PC-3 (cell line): Measurements from ENCODE around the gene KIF17. TPM values are rescaled to one million over a fixed set of nuclear protein-coding genes. Genes with fewer than 3 reads are reported as not detected.
A peak's percentile ranks its signal among the peaks of the same experiment; 100 is the strongest.

Experiments
- ATAC-seq: fragments of 200-7000 bp; cut with Tn5 transposase; 2 replicates; pipeline ENCODE4 v1.9.1; 2020; ENCODE audit warnings: mild to moderate bottlenecking, moderate library complexity
- BruUV-seq: library from RNA; stranded (reverse); fragments of 400-500 nt; replicated peaks from 2 replicates; lab custom pipeline; 2021; lab: Mats Ljungman, UMichigan
- CTCF ChIA-PET: fragments of 300-600 bp; sonication (Branson Sonifier 250); formaldehyde crosslinking; loops from one replicate; lab custom pipeline; 2022; ENCODE audit warnings: antibody characterized with exemption; lab: Charles Lee
- POLR2A ChIA-PET: fragments of 300-600 bp; sonication (Branson Sonifier 250); formaldehyde crosslinking; loops from one replicate; lab custom pipeline; 2022; ENCODE audit warnings: antibody characterized with exemption; ENCODE audit not compliant: unreplicated experiment; lab: Charles Lee
- DNase-seq: peaks from one replicate; pipeline ENCODE4 v3.0.0-alpha.2; 2015
- H2AFZ ChIP-seq: fragments of 300-600 bp; sonication (generic); 2 replicates; pipeline ENCODE4 v1.6.0; 2016; ENCODE audit warnings: antibody characterized with exemption, low read length
- H3F3A ChIP-seq: fragments of 300-600 bp; sonication (generic); one replicate; pipeline ENCODE4 v1.6.0; 2017; ENCODE audit warnings: antibody characterized with exemption, low read length, control low read depth, mild to moderate bottlenecking; ENCODE audit not compliant: unreplicated experiment
- H3K27ac ChIP-seq: fragments of 300-600 bp; sonication (generic); 2 replicates; pipeline ENCODE4 v1.5.1; 2016; ENCODE audit warnings: mild to moderate bottlenecking, low read length
- H3K27me3 ChIP-seq: fragments of 300-600 bp; sonication (generic); 2 replicates; pipeline ENCODE4 v1.6.1; 2016; ENCODE audit warnings: low read length, mixed read lengths
- H3K36me3 ChIP-seq: fragments of 300-600 bp; sonication (generic); 2 replicates; pipeline ENCODE4 v1.6.1; 2016; ENCODE audit warnings: low read depth, mixed run types, low read length, mixed read lengths
- H3K4me1 ChIP-seq: fragments of 300-600 bp; sonication (generic); 2 replicates; pipeline ENCODE4 v1.5.1; 2016; ENCODE audit warnings: low read length; ENCODE audit not compliant: insufficient read depth
- H3K4me2 ChIP-seq: fragments of 300-600 bp; sonication (generic); 2 replicates; pipeline ENCODE4 v1.6.0; 2016; ENCODE audit warnings: low read length
- H3K4me3 ChIP-seq: fragments of 300-600 bp; sonication (generic); 2 replicates; pipeline ENCODE4 v1.5.1; 2016; ENCODE audit warnings: mild to moderate bottlenecking, low read length, mixed read lengths
- H3K79me2 ChIP-seq: fragments of 300-600 bp; sonication (generic); 2 replicates; pipeline ENCODE4 v1.6.1; 2017; ENCODE audit warnings: low read length, mixed read lengths
- H3K9ac ChIP-seq: fragments of 300-600 bp; sonication (generic); 2 replicates; pipeline ENCODE4 v1.6.0; 2016; ENCODE audit warnings: mild to moderate bottlenecking, low read length
- H3K9me2 ChIP-seq: fragments of 300-600 bp; sonication (generic); replicated peaks from 2 replicates; pipeline ENCODE4 v1.6.1; 2016; ENCODE audit warnings: mixed run types, low read length, mixed read lengths
- H3K9me3 ChIP-seq: fragments of 300-600 bp; sonication (generic); 2 replicates; pipeline ENCODE4 v1.6.1; 2016; ENCODE audit warnings: low read length, mixed read lengths
- H4K20me1 ChIP-seq: fragments of 300-600 bp; sonication (generic); 2 replicates; pipeline ENCODE4 v1.6.1; 2016; ENCODE audit warnings: low read length, mixed read lengths
- CTCF ChIP-seq: fragments of 300-600 bp; sonication (generic); conservative IDR thresholded peaks from 2 replicates; pipeline ENCODE4 v1.5.1; 2017; ENCODE audit warnings: antibody characterized with exemption, low read depth, mild to moderate bottlenecking, low read length
- EZH2 ChIP-seq: fragments of 300-600 bp; sonication (generic); IDR thresholded peaks from one replicate; pipeline ENCODE4 v1.6.1; 2017; ENCODE audit warnings: antibody characterized with exemption, mild to moderate bottlenecking, low read length; ENCODE audit not compliant: unreplicated experiment
- EZH2phosphoT487 ChIP-seq: fragments of 300-600 bp; sonication (generic); IDR thresholded peaks from 2 replicates; pipeline ENCODE4 v1.6.1; 2018; ENCODE audit warnings: mild to moderate bottlenecking, antibody characterized with exemption, low read length, borderline replicate concordance
- intact Hi-C: fragments of 100-400 bp; cut with micrococcal nuclease; formaldehyde crosslinking; loops from 2 replicates; pipeline ENCODE4 v1.9.0; 2023
- total RNA-seq: library from RNA; depleted of rRNA; stranded (reverse); fragments of >200 nt; gene quantifications from 2 replicates; pipeline ENCODE4 v1.2.3, GENCODE V29; 2014

KIF17 gene
- total RNA-seq, 1 experiment from 2014 or later = 0.33 TPM

- no peak overlapping the region for H3K4me3 ChIP-seq
- no peaks in the 10 kb centered on the region for H3F3A ChIP-seq
- BruUV-seq = no TSS peak
- no peaks in the 10 kb centered on the region for H3K27me3 ChIP-seq
- ChIA-PET CTCF (no interaction called here), POLR2A (no interaction called here)
- H3K36me3 ChIP-seq = peaks cover 78% of the 10 kb centered on the region
- no peak for DNase-seq
- H3K79me2 ChIP-seq = no peaks in the 10 kb centered on the region
- intact Hi-C loops = no loop called here
- ATAC-seq = no peak
- H3K9ac ChIP-seq = no peak overlapping the region
- no peak for TF ChIP-seq EZH2
- no peak for TF ChIP-seq CTCF
- no peak for TF ChIP-seq EZH2phosphoT487
- no peak overlapping the region for H3K4me2 ChIP-seq
- H4K20me1 ChIP-seq = no peaks in the 10 kb centered on the region
- H3K9me3 ChIP-seq = no peaks in the 10 kb centered on the region
- no peaks in the 10 kb centered on the region for H3K4me1 ChIP-seq
- H3K9me2 ChIP-seq = no peaks in the 10 kb centered on the region
- H3K27ac ChIP-seq = no peak overlapping the region
- H2AFZ ChIP-seq = no peak overlapping the region
Measured at GRCh38 chr1:20763417-20763816, 45.6 kb upstream of the KIF17 start.

- no peak overlapping the region for H3K9ac ChIP-seq
- H3K9me3 ChIP-seq = no peaks in the 10 kb centered on the region
- TF ChIP-seq EZH2phosphoT487 (no peak), CTCF (no peak), EZH2 (no peak)
- H3K4me3 ChIP-seq = no peak overlapping the region
- peaks cover 62% of the 10 kb centered on the region for H3K36me3 ChIP-seq
- no peaks in the 10 kb centered on the region for H3K79me2 ChIP-seq
- H3K27ac ChIP-seq = no peak overlapping the region
- no peaks in the 10 kb centered on the region for H3K4me1 ChIP-seq
- ChIA-PET POLR2A (no interaction called here), CTCF (no interaction called here)
- H3K27me3 ChIP-seq = no peaks in the 10 kb centered on the region
- DNase-seq (no peak), ATAC-seq (no peak)
- peaks cover 4% of the 10 kb centered on the region; the same call in 1 of the 2 replicates for H4K20me1 ChIP-seq
- no TSS peak for BruUV-seq
- no peaks in the 10 kb centered on the region for H3K9me2 ChIP-seq
- H3F3A ChIP-seq = no peaks in the 10 kb centered on the region
- no peak overlapping the region for H3K4me2 ChIP-seq
- H2AFZ ChIP-seq = no peak overlapping the region
- intact Hi-C loops = no loop called here
Measured at GRCh38 chr1:20760322-20760721, 42.5 kb upstream of the KIF17 start.

- Histone ChIP-seq H3K27me3 (no peaks in the 10 kb centered on the region), H2AFZ (no peak overlapping the region), H3K4me1 (peaks cover 22% of the 10 kb centered on the region), H3K9ac (no peak overlapping the region), H3K79me2 (peaks cover 4% of the 10 kb centered on the region; the same call in 1 of the 2 replicates), H3K4me2 (peak overlapping the region; percentile 20; the same call in 1 of the 2 replicates), H4K20me1 (peaks cover 12% of the 10 kb centered on the region; the same call in 1 of the 2 replicates), H3F3A (peaks cover 5% of the 10 kb centered on the region), H3K27ac (peak overlapping the region; percentile 60), H3K9me3 (no peaks in the 10 kb centered on the region), H3K4me3 (no peak overlapping the region), H3K36me3 (peaks cover 37% of the 10 kb centered on the region), H3K9me2 (no peaks in the 10 kb centered on the region)
- TF ChIP-seq EZH2phosphoT487 (no peak), CTCF (no peak), EZH2 (no peak)
- ChIA-PET CTCF (interaction anchor here (0.6 kb wide), 1 partner anchor 57 kb away, joined by 3 read pairs; no protein-coding TSS in a partner anchor), POLR2A (no interaction called here)
- ATAC-seq = peak; percentile 87
- DNase-seq = peak; percentile 70
- no TSS peak for BruUV-seq
- intact Hi-C loops = no loop called here
Measured at GRCh38 chr1:20753589-20753988, 35.8 kb upstream of the KIF17 start.
